Calu3 (cell line): ENCODE results near the gene MFNG. TPM values are rescaled to one million over a fixed set of nuclear protein-coding genes. Genes with fewer than 3 reads are reported as not detected.

Experiments used
- BruUV-seq: library from RNA; stranded (reverse); fragments of 400-500 nt; replicated peaks from 2 replicates; lab custom pipeline; 2021; lab: Mats Ljungman, UMichigan
- CTCF ChIA-PET: fragments of 300-600 bp; sonication (Branson Sonifier 250); formaldehyde crosslinking; loops from one replicate; lab custom pipeline; 2022; ENCODE audit warnings: antibody characterized with exemption; lab: Charles Lee
- DNase-seq: peaks from one replicate; pipeline ENCODE4 v3.0.0; 2022
- H3K27ac Mint-ChIP-seq: one replicate; pipeline ENCODE4 v1.8.0; 2022; ENCODE audit warnings: mixed read lengths; ENCODE audit not compliant: unreplicated experiment
- H3K27me3 Mint-ChIP-seq: one replicate; pipeline ENCODE4 v1.8.0; 2022; ENCODE audit warnings: mixed read lengths; ENCODE audit not compliant: unreplicated experiment
- H3K36me3 Mint-ChIP-seq: one replicate; pipeline ENCODE4 v1.8.0; 2022; ENCODE audit warnings: mild to moderate bottlenecking, moderate library complexity, mixed read lengths; ENCODE audit not compliant: insufficient read depth, unreplicated experiment
- H3K4me1 Mint-ChIP-seq: one replicate; pipeline ENCODE4 v1.8.0; 2022; ENCODE audit warnings: mild to moderate bottlenecking, low read depth, mixed read lengths; ENCODE audit not compliant: unreplicated experiment
- H3K4me3 Mint-ChIP-seq: one replicate; pipeline ENCODE4 v1.8.0; 2022; ENCODE audit warnings: mild to moderate bottlenecking, low read depth, moderate library complexity, mixed read lengths; ENCODE audit not compliant: unreplicated experiment
- H3K9me3 Mint-ChIP-seq: one replicate; pipeline ENCODE4 v1.8.0; 2022; ENCODE audit warnings: low read depth, mixed read lengths; ENCODE audit not compliant: unreplicated experiment
- CTCF ChIP-seq: fragments of 200-600 bp; IDR thresholded peaks from one replicate; pipeline ENCODE4 v1.8.0; 2022; ENCODE audit warnings: antibody characterized with exemption; ENCODE audit not compliant: unreplicated experiment
- intact Hi-C: fragments of 100-400 bp; cut with micrococcal nuclease; formaldehyde crosslinking; loops from one replicate; pipeline ENCODE4 v1.10.0; 2022; ENCODE audit not compliant: unreplicated experiment
- total RNA-seq: library from RNA; stranded (reverse); gene quantifications from 2 replicates; pipeline ENCODE4 v1.2.3, GENCODE V29; 2022

The MFNG gene
- total RNA-seq, 1 experiment from 2014 or later = 22.1 TPM

- no peak overlapping the region for H3K4me3 Mint-ChIP-seq
- peaks cover 89% of the 10 kb centered on the region for H3K36me3 Mint-ChIP-seq
- intact Hi-C loops = no loop called here
- H3K27ac Mint-ChIP-seq = no peak overlapping the region
- TF ChIP-seq CTCF = no peak
- no peak for DNase-seq
- no peaks in the 10 kb centered on the region for H3K27me3 Mint-ChIP-seq
- peaks cover 43% of the 10 kb centered on the region for H3K4me1 Mint-ChIP-seq
- CTCF ChIA-PET = no interaction called here
- no TSS peak for BruUV-seq
- peaks cover 2% of the 10 kb centered on the region for H3K9me3 Mint-ChIP-seq
These were observed 29.7 kb upstream of the MFNG start for GRCh38 chr22:37515901-37516300.

- no peaks in the 10 kb centered on the region for H3K27me3 Mint-ChIP-seq
- H3K36me3 Mint-ChIP-seq = peaks cover 89% of the 10 kb centered on the region
- intact Hi-C loops = no loop called here
- peaks cover 50% of the 10 kb centered on the region for H3K4me1 Mint-ChIP-seq
- H3K9me3 Mint-ChIP-seq = peaks cover 2% of the 10 kb centered on the region
- no TSS peak for BruUV-seq
- TF ChIP-seq CTCF = no peak
- DNase-seq = no peak
- H3K4me3 Mint-ChIP-seq = no peak overlapping the region
- peak overlapping the region; percentile 66 for H3K27ac Mint-ChIP-seq
- CTCF ChIA-PET = no interaction called here
These were observed 28.4 kb upstream of the MFNG start for GRCh38 chr22:37514526-37515051.

GRCh38 chr22:37511395-37512104 is 25.4 kb upstream of the MFNG start:
- no peak for DNase-seq
- CTCF ChIA-PET = interaction anchor here (0.6 to 1.8 kb wide), 6 partner anchors 10 to 148 kb away, joined by 3 to 13 read pairs (median 8); no protein-coding TSS in a partner anchor
- BruUV-seq = no TSS peak
- TF ChIP-seq CTCF = no peak
- peaks cover 74% of the 10 kb centered on the region for H3K36me3 Mint-ChIP-seq
- H3K27me3 Mint-ChIP-seq = no peaks in the 10 kb centered on the region
- H3K4me3 Mint-ChIP-seq = peak overlapping the region; percentile 63
- peaks cover 2% of the 10 kb centered on the region for H3K9me3 Mint-ChIP-seq
- intact Hi-C loops = no loop called here
- peak overlapping the region; percentile 98 for H3K27ac Mint-ChIP-seq
- H3K4me1 Mint-ChIP-seq = peaks cover 57% of the 10 kb centered on the region

- Mint-ChIP-seq H3K9me3 (no peaks in the 10 kb centered on the region), H3K27me3 (no peaks in the 10 kb centered on the region), H3K27ac (peak overlapping the region; percentile 98), H3K4me3 (no peak overlapping the region), H3K4me1 (peaks cover 50% of the 10 kb centered on the region), H3K36me3 (peaks cover 73% of the 10 kb centered on the region)
- BruUV-seq = no TSS peak
- CTCF ChIA-PET = no interaction called here
- intact Hi-C loops = no loop called here
- DNase-seq = no peak
- TF ChIP-seq CTCF = no peak
These were observed 23.9 kb upstream of the MFNG start for GRCh38 chr22:37510091-37510490.
